T-cell (primary cell): Measurements from ENCODE around the gene PEX13. TPM values are rescaled to one million over a fixed set of nuclear protein-coding genes. Genes with fewer than 3 reads are reported as not detected.
"Not testable (repeated sequence)": the region's sequence is repeated elsewhere in the genome, so short reads cannot be mapped to it uniquely, and the experiment has no call there.

ENCODE experiments used
- ATAC-seq, 4 experiments: fragments of 200-7000 bp in 3 of 4; fragments of 150-1000 bp in 1 of 4; cut with Tn5 transposase; replicated peaks in 1 of 4; 1 replicate in 3 of 4; 2 replicates in 1 of 4; pipeline ENCODE4 v1.10.0; 2021; ENCODE audit warnings: moderate library complexity in 3 of 4, mild to moderate bottlenecking in 2 of 4, moderate number of reproducible peaks in 1 of 4
- CTCF ChIA-PET, 2 donors: fragments of 300-600 bp; sonication (Branson Sonifier 250); formaldehyde crosslinking; loops; one replicate each; lab custom pipeline; 2022; ENCODE audit warnings: antibody characterized with exemption in 2 of 2; lab: Charles Lee
- POLR2A ChIA-PET, 2 donors: fragments of 300-600 bp; sonication (Branson Sonifier 250); formaldehyde crosslinking; loops; one replicate each; lab custom pipeline; 2022; ENCODE audit warnings: antibody characterized with exemption in 2 of 2; lab: Charles Lee
- DNase-seq, 35 experiments: peaks; one replicate each; pipeline versions ENCODE4 v3.0.0 to v3.0.0-alpha.2; 2013 to 2023
- H3K27ac ChIP-seq: one replicate; pipeline ENCODE4 v1.5.1; 2013; ENCODE audit warnings: low read length
- H3K27me3 ChIP-seq, 2 experiments: replicated peaks in 1 of 2; 1 replicate in 1 of 2; 2 replicates in 1 of 2; pipeline versions ENCODE4 v1.6.1 to v1.7.0; 2013; ENCODE audit warnings: low read length in 1 of 2, mixed read lengths in 1 of 2; ENCODE audit not compliant: control insufficient read depth in 2 of 2, insufficient read depth in 2 of 2; ENCODE audit errors: extremely low read depth in 1 of 2
- H3K36me3 ChIP-seq, 2 donors: 1 replicate in 1 of 2; 2 replicates in 1 of 2; pipeline versions ENCODE4 v1.6.1 to v1.7.0; 2013; ENCODE audit warnings: low read length in 1 of 2; ENCODE audit not compliant: control insufficient read depth in 2 of 2, insufficient read depth in 1 of 2; ENCODE audit errors: extremely low read depth in 1 of 2
- H3K4me1 ChIP-seq, 2 experiments: 1 replicate in 1 of 2; 2 replicates in 1 of 2; pipeline versions ENCODE4 v1.6.1 to v1.7.0; 2013; ENCODE audit warnings: low read length in 2 of 2, mixed read lengths in 1 of 2; ENCODE audit not compliant: insufficient read depth in 2 of 2, control insufficient read depth in 1 of 2; ENCODE audit errors: extremely low read depth in 1 of 2
- H3K4me3 ChIP-seq, 2 donors: 1 replicate in 1 of 2; 2 replicates in 1 of 2; pipeline versions ENCODE4 v1.5.1 to v1.7.0; 2013; ENCODE audit warnings: mild to moderate bottlenecking in 2 of 2, low read length in 1 of 2, moderate library complexity in 1 of 2; ENCODE audit not compliant: control insufficient read depth in 1 of 2; ENCODE audit errors: extremely low read depth in 1 of 2
- H3K9me3 ChIP-seq: 2 replicates; pipeline ENCODE4 v1.7.0; 2013
- H3K27ac Mint-ChIP-seq, 2 donors: one replicate each; pipeline ENCODE4 v1.8.0; 2020 to 2021; ENCODE audit warnings: mild to moderate bottlenecking in 2 of 2, mixed read lengths in 2 of 2
- H3K27me3 Mint-ChIP-seq, 2 donors: one replicate each; pipeline ENCODE4 v1.8.0; 2021 to 2022; ENCODE audit warnings: mixed read lengths in 2 of 2
- H3K36me3 Mint-ChIP-seq: one replicate; pipeline ENCODE4 v1.8.0; 2021; ENCODE audit warnings: mixed read lengths
- H3K4me1 Mint-ChIP-seq, 3 donors: one replicate each; pipeline ENCODE4 v1.8.0; 2020 to 2022; ENCODE audit warnings: mixed read lengths in 3 of 3, mild to moderate bottlenecking in 1 of 3
- H3K4me3 Mint-ChIP-seq, 3 donors: one replicate each; pipeline ENCODE4 v1.8.0; 2020 to 2022; ENCODE audit warnings: mild to moderate bottlenecking in 3 of 3, mixed read lengths in 3 of 3, moderate library complexity in 3 of 3
- H3K9me3 Mint-ChIP-seq, 3 donors: one replicate each; pipeline ENCODE4 v1.8.0; 2020 to 2022; ENCODE audit warnings: mixed read lengths in 3 of 3
- WGBS: methylation state at CpG from one replicate; pipeline ENCODE4 v1.1.5; 2013; ENCODE audit warnings: missing lambda C conversion rate; ENCODE audit not compliant: insufficient coverage; 5-methylcytosine and 5-hydroxymethylcytosine counted together
- total RNA-seq, 35 experiments: library from RNA in 6 of 35; stranded (reverse) in 6 of 35; fragments of 120-200 nt in 1 of 35; gene quantifications; one replicate each; pipeline versions ENCODE4 v1.2.1 to v1.2.4 and lab custom pipeline; 2013 to 2026

PEX13 gene
- total RNA-seq, 5 donors from 2014 or later (not counting 1 experiment from before 2014, with no cell fraction given) = 12.6 to 22.8 (median 20.4) TPM

- POLR2A ChIA-PET = interaction anchor here (0.6 to 1.0 kb wide), 4 partner anchors 16 to 106 kb away, joined by 3 to 5 read pairs (median 4); no protein-coding TSS in a partner anchor
- no peaks in the 10 kb centered on the region for H3K36me3 ChIP-seq
- CTCF ChIA-PET = interaction anchor here (0.6 to 2.6 kb wide), 4 partner anchors 11 to 23 kb away, joined by 3 to 9 read pairs (median 5); no protein-coding TSS in a partner anchor
- DNase-seq = no peak
- H3K4me3 Mint-ChIP-seq = no peak overlapping the region
- H3K4me3 ChIP-seq = no peak overlapping the region
- WGBS = no CpG with 5 or more reads among the region's 2 CpGs
- no peaks in the 10 kb centered on the region for H3K27me3 ChIP-seq
- H3K36me3 Mint-ChIP-seq = peaks cover 16% of the 10 kb centered on the region
- peaks cover 0 to 8% (median 2%) of the 10 kb centered on the region in 3 donors for H3K9me3 Mint-ChIP-seq
- no peaks in the 10 kb centered on the region for H3K27me3 Mint-ChIP-seq
- ATAC-seq = no peak
- H3K9me3 ChIP-seq = no peaks in the 10 kb centered on the region
- H3K27ac Mint-ChIP-seq = no peak overlapping the region
- no peaks in the 10 kb centered on the region for H3K4me1 ChIP-seq
- H3K27ac ChIP-seq = no peak overlapping the region
- H3K4me1 Mint-ChIP-seq = peaks cover 0 to 5% (median 0%) of the 10 kb centered on the region in 3 donors
Observed at GRCh38 chr2:60987041-60987440, 30.5 kb upstream of the PEX13 start.

GRCh38 chr2:60987656-60988055 is 29.9 kb upstream of the PEX13 start:
- Mint-ChIP-seq H3K36me3 (peaks cover 17% of the 10 kb centered on the region), H3K4me1 (peaks cover 1 to 10% (median 6%) of the 10 kb centered on the region in 3 donors)
- H3K27me3 ChIP-seq, H3K27me3 Mint-ChIP-seq, H3K9me3 ChIP-seq, ATAC-seq, DNase-seq, H3K4me3 Mint-ChIP-seq, H3K27ac Mint-ChIP-seq, H3K27ac ChIP-seq, H3K9me3 Mint-ChIP-seq, H3K4me1 ChIP-seq, H3K36me3 ChIP-seq, H3K4me3 ChIP-seq: not testable (repeated sequence)
- CTCF ChIA-PET = interaction anchor here (1.7 to 2.6 kb wide), 3 partner anchors 11 to 24 kb away, joined by 4 to 9 read pairs (median 6); no protein-coding TSS in a partner anchor
- POLR2A ChIA-PET = interaction anchor here in 1 of 2 donors (0.7 kb wide), 1 partner anchor 53 kb away, joined by 5 read pairs; no protein-coding TSS in a partner anchor
- 100% methylated on average over 1 of the region's 8 CpGs for WGBS

GRCh38 chr2:60989259-60989658 is 28.3 kb upstream of the PEX13 start:
- peaks cover 7 to 19% (median 13%) of the 10 kb centered on the region in 3 donors for H3K4me1 Mint-ChIP-seq
- no peak overlapping the region for H3K27ac ChIP-seq

GRCh38 chr2:60991644-60992043 is 25.9 kb upstream of the PEX13 start:
- Histone ChIP-seq H3K9me3 (no peaks in the 10 kb centered on the region), H3K27me3 (no peaks in the 10 kb centered on the region), H3K27ac (no peak overlapping the region), H3K4me1 (peaks cover 0 to 4% of the 10 kb centered on the region in 2 experiments), H3K36me3 (peaks cover 0 to 6% of the 10 kb centered on the region in 2 donors), H3K4me3 (no peak overlapping the region)
- no peak overlapping the region for H3K27ac Mint-ChIP-seq
- 100% methylated on average over 4 of the region's 4 CpGs for WGBS
- H3K36me3 Mint-ChIP-seq = peaks cover 18% of the 10 kb centered on the region
- POLR2A ChIA-PET = interaction anchor here (0.5 to 0.8 kb wide), 3 partner anchors 65 to 190 kb away, joined by 3 to 4 read pairs (median 3); no protein-coding TSS in a partner anchor
- ATAC-seq = no peak
- CTCF ChIA-PET = interaction anchor here (1.0 to 2.0 kb wide), 2 partner anchors 12 to 284 kb away, joined by 5 to 8 read pairs; no protein-coding TSS in a partner anchor
- no peak for DNase-seq
- H3K4me1 Mint-ChIP-seq = peaks cover 7 to 19% (median 13%) of the 10 kb centered on the region in 3 donors
- no peaks in the 10 kb centered on the region for H3K27me3 Mint-ChIP-seq
- no peak overlapping the region for H3K4me3 Mint-ChIP-seq
- peaks cover 0 to 8% (median 2%) of the 10 kb centered on the region in 3 donors for H3K9me3 Mint-ChIP-seq

More at GRCh38 chr2:60989259-60989658, 28.3 kb upstream of the PEX13 start:
- no peak overlapping the region for H3K27ac Mint-ChIP-seq
- peaks cover 0 to 8% (median 2%) of the 10 kb centered on the region in 3 donors for H3K9me3 Mint-ChIP-seq
- DNase-seq (no peak), ATAC-seq (no peak)
- Histone ChIP-seq H3K4me1 (peaks cover 0 to 4% of the 10 kb centered on the region in 2 experiments), H3K4me3 (no peak overlapping the region), H3K9me3 (no peaks in the 10 kb centered on the region), H3K27me3 (no peaks in the 10 kb centered on the region), H3K36me3 (no peaks in the 10 kb centered on the region)
- CTCF ChIA-PET = interaction anchor here in 1 of 2 donors (0.9 kb wide), 1 partner anchor 24 kb away, joined by 4 read pairs; no protein-coding TSS in a partner anchor
- WGBS = 87% methylated on average over 2 of the region's 2 CpGs
- no peak overlapping the region for H3K4me3 Mint-ChIP-seq
- POLR2A ChIA-PET = no interaction called here
- H3K27me3 Mint-ChIP-seq = no peaks in the 10 kb centered on the region
- H3K36me3 Mint-ChIP-seq = peaks cover 18% of the 10 kb centered on the region

GRCh38 chr2:60992985-60993392 is 24.5 kb upstream of the PEX13 start:
- peak overlapping the region; percentile 66 for H3K27ac ChIP-seq
- H3K9me3 ChIP-seq = no peaks in the 10 kb centered on the region
- peaks cover 0 to 6% of the 10 kb centered on the region in 2 donors for H3K36me3 ChIP-seq
- ATAC-seq (peak; percentile 62 to 90 (median 70)), DNase-seq (peak in 19 of 35 experiments; percentile 2 to 67 (median 14))
- H3K4me1 ChIP-seq = peaks cover 0 to 4% of the 10 kb centered on the region in 2 experiments
- 51% methylated on average over 4 of the region's 7 CpGs for WGBS
- no peaks in the 10 kb centered on the region for H3K27me3 Mint-ChIP-seq
- ChIA-PET POLR2A (interaction anchor here (0.6 to 0.7 kb wide), 4 partner anchors 24 to 214 kb away, joined by 3 to 4 read pairs (median 3); no protein-coding TSS in a partner anchor), CTCF (interaction anchor here (0.6 to 2.0 kb wide), 4 partner anchors 11 to 45 kb away, joined by 3 to 5 read pairs (median 5); no protein-coding TSS in a partner anchor)
- H3K9me3 Mint-ChIP-seq = peaks cover 0 to 8% (median 2%) of the 10 kb centered on the region in 3 donors
- peaks cover 16% of the 10 kb centered on the region for H3K36me3 Mint-ChIP-seq
- peak overlapping the region in 1 of 2 donors; percentile 0 for H3K4me3 ChIP-seq
- H3K4me3 Mint-ChIP-seq = peak overlapping the region; percentile 51 to 68 (median 52)
- H3K4me1 Mint-ChIP-seq = peaks cover 7 to 17% (median 13%) of the 10 kb centered on the region in 3 donors
- peak overlapping the region; percentile 84 to 89 for H3K27ac Mint-ChIP-seq
- H3K27me3 ChIP-seq = no peaks in the 10 kb centered on the region

GRCh38 chr2:60994131-60994530 is 23.4 kb upstream of the PEX13 start:
- POLR2A ChIA-PET = interaction anchor here in 1 of 2 donors (0.6 kb wide), 1 partner anchor 426 kb away, joined by 8 read pairs; no protein-coding TSS in a partner anchor
- H3K4me3 Mint-ChIP-seq = no peak overlapping the region
- CTCF ChIA-PET = interaction anchor here (0.6 to 1.2 kb wide), 2 partner anchors 172 to 287 kb away, joined by 3 to 6 read pairs; no protein-coding TSS in a partner anchor

More at GRCh38 chr2:60994131-60994530, 23.4 kb upstream of the PEX13 start:
- H3K9me3 ChIP-seq = no peaks in the 10 kb centered on the region
- no peak overlapping the region for H3K4me3 ChIP-seq
- H3K9me3 Mint-ChIP-seq = peaks cover 0 to 8% (median 2%) of the 10 kb centered on the region in 3 donors
- DNase-seq (no peak), ATAC-seq (no peak)
- H3K36me3 ChIP-seq = peaks cover 0 to 6% of the 10 kb centered on the region in 2 donors
- peaks cover 16% of the 10 kb centered on the region for H3K36me3 Mint-ChIP-seq
- no peak overlapping the region for H3K27ac ChIP-seq
- peaks cover 0 to 4% of the 10 kb centered on the region in 2 experiments for H3K4me1 ChIP-seq
- no peaks in the 10 kb centered on the region for H3K27me3 Mint-ChIP-seq
- H3K27ac Mint-ChIP-seq = no peak overlapping the region
- no peaks in the 10 kb centered on the region for H3K27me3 ChIP-seq
- peaks cover 7 to 17% (median 13%) of the 10 kb centered on the region in 3 donors for H3K4me1 Mint-ChIP-seq
